ENCODE results near the gene ATP6V0D1.

Gene ATP6V0D1

DNA sequence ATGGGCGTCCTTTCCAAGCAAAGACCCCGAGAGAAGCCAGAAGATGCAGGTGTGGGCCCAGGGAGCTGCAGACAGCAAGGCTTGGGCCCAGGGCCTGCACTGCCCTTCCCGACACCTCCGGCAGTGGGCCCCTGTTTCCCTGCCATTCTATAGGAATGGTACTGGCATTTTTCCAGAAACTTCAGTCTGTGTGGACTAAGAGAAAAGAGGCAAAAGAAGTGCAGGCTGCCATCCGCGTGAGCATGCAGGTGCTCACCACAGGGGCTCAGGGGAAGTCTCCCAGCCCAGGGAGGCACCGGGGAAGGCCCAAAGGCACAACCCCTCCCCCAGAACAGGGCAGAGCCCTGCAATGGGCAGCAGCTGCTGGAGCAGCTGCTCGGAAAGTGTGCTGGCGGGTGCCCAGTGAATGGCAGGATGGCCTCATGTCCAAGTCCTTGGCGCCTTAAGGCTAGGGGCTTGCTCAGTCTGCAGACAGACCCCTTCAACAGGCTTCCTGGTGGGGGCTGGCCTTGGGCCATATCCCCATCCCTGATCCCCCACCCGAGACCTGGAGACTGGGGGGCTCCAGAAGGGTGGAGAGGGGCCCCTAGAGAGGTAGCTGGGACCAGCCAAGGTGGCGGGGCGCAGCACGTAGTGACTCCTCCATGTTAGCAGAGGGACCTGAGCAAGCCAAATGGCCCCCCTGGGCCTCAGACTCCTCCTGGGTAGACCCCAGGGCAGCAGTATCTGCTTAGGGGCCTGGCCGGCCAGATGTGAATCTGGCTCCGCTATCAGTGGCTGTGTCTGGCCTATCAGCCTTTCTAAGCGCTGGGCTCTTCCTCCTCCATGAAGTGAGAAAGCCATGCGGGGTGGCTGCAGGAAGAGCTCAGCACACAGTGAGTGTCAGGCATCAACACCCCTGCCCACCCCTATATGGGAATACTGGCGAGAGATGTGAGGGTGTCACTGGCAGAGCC lies 80.9 kb downstream of the ATP6V0D1 start:
- no peak for DNase-seq

DNA sequence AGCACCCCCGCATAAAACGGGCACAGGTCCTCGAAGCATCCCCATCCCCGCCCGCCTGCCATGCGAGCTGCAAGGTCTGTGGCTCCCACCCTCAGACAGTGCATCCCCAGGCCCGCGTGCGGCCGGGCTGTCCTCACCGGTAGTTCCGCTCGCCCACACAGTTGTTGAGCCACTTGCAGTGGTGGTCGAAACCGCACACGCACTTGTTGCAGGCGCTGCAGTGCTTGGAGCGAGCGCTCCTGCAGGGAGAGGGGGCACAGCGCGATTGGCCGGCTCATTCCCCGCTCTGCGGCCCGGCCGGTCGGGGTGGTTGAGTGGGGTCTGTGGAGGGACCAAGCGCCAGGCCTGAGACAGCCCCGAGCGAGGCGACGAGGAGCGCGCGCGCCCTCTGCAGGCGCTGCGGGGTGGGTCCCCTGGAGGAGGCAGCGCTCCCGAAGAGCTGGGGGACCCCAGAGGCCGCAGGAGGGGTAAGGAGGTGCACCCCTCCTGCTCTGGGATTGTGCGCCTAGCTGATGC lies 81.7 kb downstream of the ATP6V0D1 start:
- peak; percentile 90 for DNase-seq

DNA sequence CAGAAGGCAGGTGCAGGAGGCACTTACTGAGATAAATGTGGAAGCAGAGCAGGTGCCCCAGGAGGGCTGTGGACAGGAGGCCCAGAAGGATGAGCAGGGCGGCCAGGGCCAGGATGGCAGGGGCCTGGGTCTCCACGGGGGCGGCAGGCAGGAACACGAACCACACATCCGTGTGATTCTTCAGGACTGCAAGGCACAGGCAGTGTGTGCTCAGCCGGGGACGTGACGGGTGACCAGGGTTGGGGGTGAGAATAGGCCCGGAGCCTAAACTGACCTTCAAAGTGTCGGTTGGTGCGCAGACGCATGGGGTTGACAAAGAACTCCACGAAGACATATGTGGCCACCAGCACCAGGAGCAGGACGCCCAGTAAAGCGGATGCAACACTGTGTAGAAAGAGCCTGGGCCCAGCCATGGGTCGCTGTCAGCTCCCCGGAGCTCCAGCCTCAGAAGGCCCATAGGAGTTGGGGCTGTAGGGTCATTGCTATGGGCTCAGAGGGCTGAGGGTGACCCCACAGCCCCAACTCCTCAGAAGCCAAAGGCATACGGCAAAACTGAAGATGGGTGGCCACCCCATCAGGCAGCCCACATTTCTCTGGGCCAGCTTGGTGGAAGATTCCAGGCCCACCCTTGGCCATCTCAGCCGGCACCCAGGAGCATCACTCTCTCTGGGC lies 82.3 kb downstream of the ATP6V0D1 start:
- no peak for DNase-seq

DNA sequence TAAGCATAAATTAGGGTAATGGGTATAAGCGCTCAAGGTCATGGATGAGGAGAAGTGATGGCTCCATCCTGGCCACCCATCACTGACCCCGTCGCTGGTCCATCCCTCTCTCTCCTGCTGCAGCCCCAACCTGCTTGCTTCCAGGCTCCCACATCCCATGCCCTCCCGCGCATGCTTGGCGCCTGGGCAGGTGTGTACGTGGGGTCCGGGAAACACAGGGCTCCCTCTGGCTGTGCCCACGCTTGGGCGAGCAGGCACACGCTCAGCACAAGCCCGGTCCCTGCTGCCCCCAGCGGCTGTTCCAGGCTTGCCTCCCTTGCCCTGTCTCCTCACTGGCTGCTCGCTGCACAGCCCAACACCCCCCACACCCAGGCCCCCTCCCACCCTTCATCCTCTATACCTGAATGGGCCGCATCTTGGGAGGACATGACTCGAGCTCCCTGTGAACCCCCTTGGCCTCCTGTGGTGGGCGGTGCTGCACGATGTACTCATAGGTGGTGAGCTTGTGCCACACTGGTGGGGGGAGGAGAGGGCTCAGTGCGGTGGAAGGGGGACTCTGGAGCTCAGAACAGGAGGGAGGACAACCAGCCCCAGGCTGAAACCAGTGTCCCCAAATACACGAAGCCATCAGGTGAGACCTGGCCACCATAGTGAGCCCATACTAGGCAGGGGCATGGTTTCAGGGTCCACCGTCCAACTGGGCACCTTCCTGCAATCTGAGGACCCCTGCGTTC lies 83.0 kb downstream of the ATP6V0D1 start:
- DNase-seq, result peak; percentile 64

- DNase-seq, result peak; percentile 41
Observed at GRCh38 chr16:67397036-67397801, 83.7 kb downstream of the ATP6V0D1 start.

- DNase-seq, result peak; percentile 97
Observed at GRCh38 chr16:67396159-67397035, 84.6 kb downstream of the ATP6V0D1 start.

DNA sequence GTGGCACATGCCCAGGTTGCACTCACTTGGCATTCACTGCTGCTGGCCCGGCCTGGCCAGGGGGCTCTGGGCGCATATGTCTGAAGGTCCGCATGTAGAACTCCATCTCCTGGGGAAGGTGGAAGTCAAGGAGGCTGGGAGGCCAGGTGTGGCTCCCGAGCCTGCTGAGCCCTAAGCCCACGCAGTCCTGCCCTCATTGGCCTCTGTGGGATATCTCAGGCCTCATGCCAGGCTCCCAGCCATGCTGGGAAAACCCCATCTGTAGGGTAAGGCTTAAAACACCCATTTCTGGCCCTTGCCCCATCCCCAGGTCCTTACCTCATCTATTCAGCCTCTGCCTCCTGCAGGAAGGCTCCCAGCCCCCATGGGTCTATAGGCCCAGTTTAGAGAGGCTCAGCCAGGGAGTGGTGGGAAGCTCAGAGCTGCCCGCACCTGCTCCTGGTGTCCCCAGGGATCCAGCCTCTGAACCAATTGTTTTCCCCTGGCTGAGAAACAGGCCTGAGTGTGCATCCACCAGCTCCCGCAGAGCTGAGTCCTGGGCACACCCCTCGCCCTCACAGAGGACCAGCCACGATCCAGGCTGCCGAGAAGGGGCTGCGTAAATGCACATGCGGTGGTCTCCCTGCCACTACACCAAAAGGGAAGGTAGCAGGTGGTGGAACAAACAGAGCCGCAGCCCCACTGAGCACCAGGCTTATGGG lies 85.3 kb downstream of the ATP6V0D1 start:
- peak; percentile 89 for DNase-seq

GRCh38 chr16:67395105-67395457 lies 85.9 kb downstream of the ATP6V0D1 start:
- DNase-seq, result no peak

DNA sequence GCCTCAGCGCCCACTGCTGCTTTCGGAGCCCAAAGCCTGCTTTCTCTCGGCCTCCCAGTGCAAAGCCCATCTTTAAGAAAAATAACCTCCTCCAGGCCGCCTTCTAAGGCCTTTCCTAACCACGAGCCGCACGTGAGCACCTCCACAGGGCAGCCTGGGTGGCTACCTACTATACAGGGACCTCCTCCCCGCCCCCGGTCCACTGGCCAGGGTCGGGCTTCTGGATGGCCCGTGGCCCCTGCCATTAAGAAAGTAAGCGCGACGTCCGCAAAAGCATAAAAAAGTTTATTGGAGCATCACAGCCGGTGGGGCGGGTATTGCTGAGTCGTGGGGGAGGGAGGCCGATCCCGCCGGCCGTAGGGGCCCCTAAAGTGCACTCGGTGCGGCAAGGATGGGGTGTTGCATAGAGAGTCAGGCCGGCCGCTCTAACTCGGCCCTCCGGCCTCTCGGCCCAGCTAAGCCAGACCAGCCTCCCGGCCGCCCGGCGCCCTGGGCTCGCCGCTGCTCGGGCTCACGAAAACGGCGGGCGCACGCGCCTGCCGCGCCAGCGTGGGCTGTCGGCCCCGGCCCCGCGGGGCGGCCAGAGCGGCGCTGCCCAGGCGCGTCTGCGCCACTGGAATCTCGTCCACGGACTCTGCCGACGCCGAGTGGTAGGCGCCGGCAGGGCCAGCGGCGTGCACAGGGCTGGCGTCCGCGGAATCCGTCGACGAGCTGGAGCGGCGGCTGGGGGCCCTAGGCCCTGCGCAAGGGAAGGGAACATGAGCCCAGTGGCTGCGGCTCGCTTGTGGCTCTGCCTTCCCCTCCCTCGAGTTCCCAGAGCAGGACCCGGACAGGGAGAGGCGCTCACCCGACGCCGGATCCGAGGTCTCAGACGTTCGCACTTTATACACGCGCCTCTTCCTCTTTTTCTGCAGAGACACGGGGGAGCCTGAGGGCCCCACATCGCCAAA lies 86.5 kb downstream of the ATP6V0D1 start:
- DNase-seq, result peak; percentile 69

GRCh38 chr16:67393788-67394154 lies 87.2 kb downstream of the ATP6V0D1 start:
- no peak for DNase-seq

- DNase-seq, result peak; percentile 95
Observed at GRCh38 chr16:67393111-67393787, 87.7 kb downstream of the ATP6V0D1 start, which contains the start of gene TPPP3. Gene TPPP3 (minus strand): TSS chr16:67393498. CDS start chr16:67391111, 2,387 bp downstream.

- DNase-seq, result peak; percentile 37
Observed at GRCh38 chr16:67392301-67393059, 88.5 kb downstream of the ATP6V0D1 start.

GRCh38 chr16:67391424-67392300 lies 89.3 kb downstream of the ATP6V0D1 start:
- no peak for DNase-seq

DNA sequence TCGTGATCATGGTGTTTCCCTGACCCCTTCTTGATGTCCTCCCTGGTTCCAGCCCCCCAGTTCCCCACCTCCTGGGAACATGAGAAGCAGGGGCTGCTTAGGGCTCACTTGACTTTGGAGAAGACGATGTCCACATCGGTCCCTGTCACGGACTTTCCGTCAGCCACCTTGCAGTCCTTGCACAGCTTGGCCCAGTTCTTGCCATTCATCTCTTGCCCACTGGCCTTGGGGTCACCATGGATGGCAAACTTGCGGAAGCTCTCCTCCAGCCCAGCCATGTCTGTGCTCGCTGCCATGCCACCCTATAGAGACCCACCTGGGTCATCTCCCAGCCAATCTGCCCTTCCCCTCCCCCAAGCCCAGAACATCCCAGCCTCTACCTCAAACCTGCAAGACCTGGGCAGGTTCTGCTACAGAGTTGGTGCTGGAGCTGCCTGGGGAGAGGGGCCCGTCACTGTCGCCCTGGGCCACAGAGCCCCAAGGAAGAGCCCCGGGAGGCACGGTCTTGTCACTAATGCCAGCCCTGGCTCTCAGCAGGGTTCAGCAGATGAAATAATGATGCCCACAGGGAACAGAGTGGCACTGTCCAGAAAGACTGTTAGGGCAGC lies 90.0 kb downstream of the ATP6V0D1 start:
- no peak for DNase-seq

- no peak for DNase-seq
Observed at GRCh38 chr16:67389911-67390815, 90.8 kb downstream of the ATP6V0D1 start.
